Choroid plexus epithelial cell (primary cell): ENCODE measurements around the gene MAML2.
A peak's percentile ranks its signal among the peaks of the same experiment; 100 is the strongest.

Source experiments
- DNase-seq: peaks from one replicate; pipeline ENCODE4 v3.0.0-alpha.2; 2010; ENCODE audit warnings: low read depth
- H3K4me3 ChIP-seq: 2 replicates; pipeline ENCODE4 v1.5.1; 2011; ENCODE audit warnings: low read depth, mild to moderate bottlenecking, control low read depth, low read length, moderate library complexity
- CTCF ChIP-seq: conservative IDR thresholded peaks from 2 replicates; pipeline ENCODE4 v1.5.1; 2011; ENCODE audit warnings: low read depth, mild to moderate bottlenecking, control low read depth, inconsistent platforms, low read length, moderate library complexity

The MAML2 gene

GRCh38 chr11:96193745-96194443 lies 149.1 kb downstream of the MAML2 start:
- DNase-seq, result no peak
- TF ChIP-seq CTCF, result no peak
- H3K4me3 ChIP-seq, result no peak overlapping the region

GRCh38 chr11:96191752-96192151 lies 151.2 kb downstream of the MAML2 start:
- no peak for TF ChIP-seq CTCF
- no peak for DNase-seq
- no peak overlapping the region for H3K4me3 ChIP-seq

- TF ChIP-seq CTCF, result no peak
- no peak for DNase-seq
- H3K4me3 ChIP-seq, result no peak overlapping the region
Observed at GRCh38 chr11:96189351-96189750, 153.6 kb downstream of the MAML2 start.

GRCh38 chr11:96188243-96189006 lies 154.6 kb downstream of the MAML2 start:
- peak; percentile 48 for DNase-seq
- no peak for TF ChIP-seq CTCF
- no peak overlapping the region for H3K4me3 ChIP-seq

- peak; percentile 89 for DNase-seq
- no peak overlapping the region for H3K4me3 ChIP-seq
Observed at GRCh38 chr11:96187822-96188221, 155.2 kb downstream of the MAML2 start.

GRCh38 chr11:96186806-96187205 lies 156.2 kb downstream of the MAML2 start:
- H3K4me3 ChIP-seq, result no peak overlapping the region
- no peak for DNase-seq
- TF ChIP-seq CTCF, result no peak

More at GRCh38 chr11:96187822-96188221, 155.2 kb downstream of the MAML2 start:
- no peak for TF ChIP-seq CTCF
